NT2/D1 (cell line): ENCODE data around the gene TMEM198.

ENCODE experiments used
- SUZ12 ChIP-seq: IDR thresholded peaks from 2 replicates; pipeline ENCODE4 v1.6.1; 2011; ENCODE audit not compliant: insufficient read length, insufficient read depth; ENCODE audit errors: extremely low read depth
- YY1 ChIP-seq: IDR thresholded peaks from 2 replicates; pipeline ENCODE4 v1.6.1; 2011; ENCODE audit not compliant: insufficient read length, insufficient read depth
- ZNF274 ChIP-seq: IDR thresholded peaks from 2 replicates; pipeline ENCODE4 v1.6.1; 2011; ENCODE audit warnings: mild to moderate bottlenecking, low read depth, low read length

GRCh38 chr2:219557791-219558785, 14.3 kb downstream of the TMEM198 start:
- TF ChIP-seq ZNF274 (no peak), YY1 (no peak), SUZ12 (no peak)
